22Rv1 (cell line): ENCODE measurements around the gene ATP2B2.

Experiments used
- CTCF ChIP-seq: fragments of 450-650 bp; IDR thresholded peaks from 2 replicates; pipeline ENCODE4 v1.5.1; 2017; ENCODE audit warnings: mild to moderate bottlenecking
- ZFX ChIP-seq: fragments of 450-650 bp; IDR thresholded peaks from 2 replicates; pipeline ENCODE4 v1.6.1; 2017; ENCODE audit warnings: antibody characterized with exemption, borderline replicate concordance

GRCh38 chr3:10371789-10372188 lies 133.6 kb downstream of the ATP2B2 start:
- TF ChIP-seq CTCF (no peak), ZFX (no peak)
